DND-41 (cell line): Measurements from ENCODE around the gene GOLGA6L6.
"Not testable (repeated sequence)": the region's sequence is repeated elsewhere in the genome, so short reads cannot be mapped to it uniquely, and the experiment has no call there.

Source experiments
- ATAC-seq: fragments of 200-7000 bp; cut with Tn5 transposase; 3 replicates; pipeline ENCODE4 v1.9.1; 2021; ENCODE audit warnings: low read depth; ENCODE audit not compliant: insufficient read depth
- DNase-seq: peaks from one replicate; pipeline ENCODE4 v3.0.0-alpha.2; 2020
- H2AFZ ChIP-seq: 2 replicates; pipeline ENCODE4 v1.6.0; 2012; ENCODE audit warnings: low read depth, low read length
- H3K27ac ChIP-seq: 2 replicates; pipeline ENCODE4 v1.5.1; 2012; ENCODE audit warnings: low read length, inconsistent platforms
- H3K27me3 ChIP-seq: fragments of 200-600 bp; sonication (generic); 2 replicates; pipeline ENCODE4 v1.6.0; 2012; ENCODE audit warnings: low read length, mild to moderate bottlenecking, inconsistent platforms; ENCODE audit not compliant: insufficient read depth, poor library complexity
- H3K36me3 ChIP-seq: 2 replicates; pipeline ENCODE4 v1.5.1; 2012; ENCODE audit warnings: low read length, inconsistent platforms; ENCODE audit not compliant: insufficient read depth
- H3K4me1 ChIP-seq: 2 replicates; pipeline ENCODE4 v1.5.1; 2012; ENCODE audit warnings: mild to moderate bottlenecking, low read length; ENCODE audit not compliant: insufficient read depth
- H3K4me2 ChIP-seq: 2 replicates; pipeline ENCODE4 v1.6.0; 2012; ENCODE audit warnings: mild to moderate bottlenecking, moderate library complexity, low read length, inconsistent platforms; ENCODE audit not compliant: insufficient read depth
- H3K4me3 ChIP-seq, 2 experiments: fragments of 200-600 bp in 1 of 2; shearing (Covaris generic) in 1 of 2; 2 replicates each; pipeline ENCODE4 v1.5.1; 2012 to 2016; ENCODE audit warnings: inconsistent platforms in 2 of 2, low read length in 2 of 2, mild to moderate bottlenecking in 2 of 2, low read depth in 1 of 2, moderate library complexity in 1 of 2
- H3K79me2 ChIP-seq: 2 replicates; pipeline ENCODE4 v1.6.0; 2012; ENCODE audit warnings: low read length, inconsistent platforms; ENCODE audit not compliant: insufficient read depth
- H3K9ac ChIP-seq: 2 replicates; pipeline ENCODE4 v1.6.0; 2012; ENCODE audit warnings: low read depth, mild to moderate bottlenecking, inconsistent platforms, low read length, moderate library complexity
- H3K9me3 ChIP-seq: 2 replicates; pipeline ENCODE4 v1.5.1; 2012; ENCODE audit warnings: low read length, moderate library complexity, mild to moderate bottlenecking, inconsistent platforms; ENCODE audit not compliant: insufficient read depth, severe bottlenecking
- H4K20me1 ChIP-seq: 2 replicates; pipeline ENCODE4 v1.6.0; 2012; ENCODE audit warnings: low read length; ENCODE audit not compliant: insufficient read depth

Gene GOLGA6L6

GRCh38 chr15:20541700-20542099 is at the start of gene GOLGA6L6:
GOLGA6L6 (minus strand) TSS chr15:20541800; CDS start chr15:20541709, 91 bp downstream.
- not testable (repeated sequence) for H3K36me3 ChIP-seq, ATAC-seq, H3K4me1 ChIP-seq, H3K9ac ChIP-seq, H3K4me2 ChIP-seq, H4K20me1 ChIP-seq, H3K27ac ChIP-seq, H3K79me2 ChIP-seq, H3K4me3 ChIP-seq, H3K27me3 ChIP-seq, DNase-seq, H2AFZ ChIP-seq, H3K9me3 ChIP-seq

- H3K4me3 ChIP-seq, DNase-seq, H3K4me1 ChIP-seq, H3K9ac ChIP-seq, ATAC-seq, H3K4me2 ChIP-seq, H4K20me1 ChIP-seq, H3K27me3 ChIP-seq, H2AFZ ChIP-seq, H3K9me3 ChIP-seq, H3K79me2 ChIP-seq, H3K27ac ChIP-seq, H3K36me3 ChIP-seq: not testable (repeated sequence)
These were observed 48.5 kb upstream of the GOLGA6L6 start for GRCh38 chr15:20590069-20590468.

GRCh38 chr15:20586821-20587220 is 45.2 kb upstream of the GOLGA6L6 start:
- DNase-seq, H3K9me3 ChIP-seq, H3K27ac ChIP-seq, H3K4me2 ChIP-seq, H3K79me2 ChIP-seq, H3K4me3 ChIP-seq, H3K27me3 ChIP-seq, ATAC-seq, H4K20me1 ChIP-seq, H3K4me1 ChIP-seq, H2AFZ ChIP-seq, H3K9ac ChIP-seq, H3K36me3 ChIP-seq: not testable (repeated sequence)

GRCh38 chr15:20582726-20583115 is 41.1 kb upstream of the GOLGA6L6 start:
- DNase-seq, H3K79me2 ChIP-seq, H3K4me2 ChIP-seq, H3K4me1 ChIP-seq, H4K20me1 ChIP-seq, H2AFZ ChIP-seq, H3K27ac ChIP-seq, H3K9me3 ChIP-seq, H3K9ac ChIP-seq, H3K4me3 ChIP-seq, ATAC-seq, H3K36me3 ChIP-seq, H3K27me3 ChIP-seq: not testable (repeated sequence)

- not testable (repeated sequence) for H3K4me3 ChIP-seq, H3K4me1 ChIP-seq, H3K4me2 ChIP-seq, H3K27ac ChIP-seq, H3K36me3 ChIP-seq, H3K27me3 ChIP-seq, ATAC-seq, H2AFZ ChIP-seq, H3K79me2 ChIP-seq, H3K9me3 ChIP-seq, H4K20me1 ChIP-seq, DNase-seq, H3K9ac ChIP-seq
These were observed 40.6 kb upstream of the GOLGA6L6 start for GRCh38 chr15:20582109-20582725.

DNA sequence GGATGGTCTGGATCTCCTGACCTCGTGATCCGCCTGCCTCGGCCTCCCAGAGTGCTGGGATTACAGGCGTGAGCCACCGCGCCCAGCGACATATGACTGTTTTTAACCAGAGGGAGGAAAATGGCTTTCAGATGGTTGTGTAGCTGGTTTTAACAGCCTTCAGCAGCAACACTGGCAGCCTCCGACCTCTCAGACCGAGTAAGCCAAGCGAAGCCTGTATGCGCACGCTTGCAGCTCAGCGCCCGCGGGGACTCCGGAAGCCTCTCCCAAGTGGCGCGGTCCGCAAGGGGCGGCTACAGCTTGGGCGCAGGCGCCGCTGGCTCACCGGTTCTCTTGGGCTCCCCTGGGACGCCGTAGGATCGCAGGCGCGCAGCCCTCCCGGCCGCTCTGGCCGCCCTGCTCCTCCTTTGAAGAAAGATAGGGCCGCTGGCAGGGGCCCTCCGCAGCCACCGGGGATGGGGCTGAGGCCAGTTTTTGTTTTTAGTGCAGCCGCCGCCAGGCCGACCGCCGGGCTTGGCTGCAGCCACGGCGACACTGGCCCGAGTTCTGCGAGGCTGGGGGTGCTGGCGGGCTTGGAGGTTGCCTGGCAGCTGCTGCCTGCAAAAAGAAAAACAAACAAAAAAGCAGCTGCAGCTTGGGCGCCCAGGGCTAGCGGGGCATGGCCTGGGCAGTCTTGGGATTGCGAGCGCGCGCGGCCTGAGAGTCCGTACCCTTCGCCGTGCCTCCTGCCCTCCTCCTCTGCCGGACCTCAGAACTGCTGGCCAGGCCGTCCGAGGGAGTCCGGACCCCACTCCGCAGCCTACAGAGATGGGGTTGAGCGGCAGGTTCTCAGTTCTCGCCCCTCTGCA is 39.9 kb upstream of the GOLGA6L6 start:
- not testable (repeated sequence) for H3K9me3 ChIP-seq, H3K9ac ChIP-seq, H3K4me3 ChIP-seq, H3K36me3 ChIP-seq, H2AFZ ChIP-seq, H3K27ac ChIP-seq, DNase-seq, H3K27me3 ChIP-seq, H4K20me1 ChIP-seq, H3K79me2 ChIP-seq, H3K4me1 ChIP-seq, H3K4me2 ChIP-seq, ATAC-seq

DNA sequence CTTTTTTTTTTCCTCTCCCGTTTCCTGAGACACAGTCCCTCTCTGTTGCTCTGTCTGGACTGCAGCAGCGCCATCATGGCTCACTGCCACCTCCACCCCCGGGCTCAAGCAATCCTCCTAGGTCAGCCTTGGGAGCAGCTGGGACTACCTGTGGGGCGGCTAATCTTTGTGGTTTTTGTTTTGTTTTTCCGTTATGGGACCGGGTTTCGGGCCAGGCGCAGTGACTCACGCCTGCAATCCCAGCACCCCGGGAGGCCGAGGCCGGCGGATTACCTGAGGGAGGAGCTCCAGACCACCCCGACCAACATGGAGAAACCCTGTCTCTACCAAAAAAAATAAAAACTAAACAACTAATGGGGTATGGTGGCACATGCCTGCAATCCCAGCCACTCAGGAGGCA is 38.1 kb upstream of the GOLGA6L6 start:
- H3K27me3 ChIP-seq, H3K4me3 ChIP-seq, ATAC-seq, H2AFZ ChIP-seq, H3K36me3 ChIP-seq, H3K27ac ChIP-seq, H4K20me1 ChIP-seq, H3K4me1 ChIP-seq, H3K4me2 ChIP-seq, H3K9ac ChIP-seq, H3K79me2 ChIP-seq, DNase-seq, H3K9me3 ChIP-seq: not testable (repeated sequence)

DNA sequence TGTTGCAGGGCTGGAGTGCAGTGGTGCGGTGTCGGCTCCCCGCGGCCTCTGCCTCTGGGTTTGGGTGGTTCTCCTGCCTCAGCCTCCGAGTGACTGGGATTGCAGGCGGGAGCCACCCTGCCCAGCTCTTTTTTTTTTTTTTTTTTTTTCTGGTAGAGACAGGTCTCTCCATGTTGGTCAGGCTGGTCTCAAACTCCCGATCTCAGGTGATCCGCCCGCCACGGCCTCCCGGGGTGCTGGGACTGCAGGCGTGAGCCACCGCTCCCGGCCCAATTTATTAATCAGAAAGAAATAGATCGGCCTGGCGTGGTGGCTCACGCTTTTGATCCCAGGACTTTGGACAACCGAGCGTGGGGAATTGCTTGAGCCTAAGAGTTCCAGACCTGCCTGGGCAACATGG is 9.7 kb upstream of the GOLGA6L6 start:
- ATAC-seq, H3K9me3 ChIP-seq, H4K20me1 ChIP-seq, H3K27ac ChIP-seq, H3K4me1 ChIP-seq, DNase-seq, H3K4me2 ChIP-seq, H2AFZ ChIP-seq, H3K36me3 ChIP-seq, H3K4me3 ChIP-seq, H3K79me2 ChIP-seq, H3K27me3 ChIP-seq, H3K9ac ChIP-seq: not testable (repeated sequence)
